Fibroblast of the aortic adventitia (primary cell): ENCODE data around the gene LRRC3C. TPM values are rescaled to one million over a fixed set of nuclear protein-coding genes. Genes with fewer than 3 reads are reported as not detected.

Source experiments
- DNase-seq: peaks from one replicate; pipeline ENCODE4 v3.0.0-alpha.2; 2010; ENCODE audit warnings: low read depth
- H3K4me3 ChIP-seq: 2 replicates; pipeline ENCODE4 v1.5.1; 2011; ENCODE audit warnings: low read depth, mild to moderate bottlenecking, control low read depth, low read length, moderate library complexity
- total RNA-seq: library from RNA; depleted of rRNA; stranded (reverse); fragments of >200 nt; gene quantifications from 2 replicates; pipeline ENCODE4 v1.2.3, GENCODE V29; 2012; ENCODE audit warnings: low replicate concordance
- TF ChIP-seq, protein P1 (sequence below): IDR thresholded peaks from 2 replicates; pipeline ENCODE4 v1.5.1; 2011; ENCODE audit warnings: mild to moderate bottlenecking, low read length, control low read depth, inconsistent platforms; ENCODE audit not compliant: insufficient read depth

Gene LRRC3C
- total RNA-seq, 1 donor: not detected

GRCh38 chr17:39960524-39961041 lies 33.1 kb downstream of the LRRC3C start:
- DNase-seq: no peak
- H3K4me3 ChIP-seq: no peak overlapping the region
- TF ChIP-seq, protein P1, sequence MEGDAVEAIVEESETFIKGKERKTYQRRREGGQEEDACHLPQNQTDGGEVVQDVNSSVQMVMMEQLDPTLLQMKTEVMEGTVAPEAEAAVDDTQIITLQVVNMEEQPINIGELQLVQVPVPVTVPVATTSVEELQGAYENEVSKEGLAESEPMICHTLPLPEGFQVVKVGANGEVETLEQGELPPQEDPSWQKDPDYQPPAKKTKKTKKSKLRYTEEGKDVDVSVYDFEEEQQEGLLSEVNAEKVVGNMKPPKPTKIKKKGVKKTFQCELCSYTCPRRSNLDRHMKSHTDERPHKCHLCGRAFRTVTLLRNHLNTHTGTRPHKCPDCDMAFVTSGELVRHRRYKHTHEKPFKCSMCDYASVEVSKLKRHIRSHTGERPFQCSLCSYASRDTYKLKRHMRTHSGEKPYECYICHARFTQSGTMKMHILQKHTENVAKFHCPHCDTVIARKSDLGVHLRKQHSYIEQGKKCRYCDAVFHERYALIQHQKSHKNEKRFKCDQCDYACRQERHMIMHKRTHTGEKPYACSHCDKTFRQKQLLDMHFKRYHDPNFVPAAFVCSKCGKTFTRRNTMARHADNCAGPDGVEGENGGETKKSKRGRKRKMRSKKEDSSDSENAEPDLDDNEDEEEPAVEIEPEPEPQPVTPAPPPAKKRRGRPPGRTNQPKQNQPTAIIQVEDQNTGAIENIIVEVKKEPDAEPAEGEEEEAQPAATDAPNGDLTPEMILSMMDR: no peak

DNA sequence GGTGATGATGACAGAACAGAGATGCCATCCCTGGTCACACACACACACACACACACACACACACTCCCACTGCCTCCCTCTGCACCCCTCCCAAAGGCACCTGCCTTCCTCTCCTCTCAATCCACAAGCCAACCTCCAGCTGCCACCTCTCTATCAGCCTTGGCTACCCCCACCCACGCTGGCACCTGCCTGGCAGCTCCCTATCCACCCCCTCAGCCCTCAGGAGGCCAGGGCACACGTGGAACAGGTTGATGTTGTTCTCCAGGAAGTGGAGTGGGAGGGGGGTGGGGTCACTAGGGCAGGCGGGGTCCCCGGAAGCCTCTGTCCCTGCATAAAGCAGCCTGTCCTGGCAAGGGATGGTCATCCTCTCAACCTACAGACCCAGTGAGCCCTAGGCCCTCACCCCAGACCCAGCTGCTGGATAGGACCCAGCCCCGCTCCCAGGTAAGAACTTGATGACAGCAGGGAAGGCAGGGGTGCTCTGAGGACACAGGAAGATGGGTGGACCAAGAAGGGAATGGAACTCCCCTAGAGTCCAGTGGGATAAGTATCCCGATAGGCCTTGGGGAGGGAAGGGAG lies 35.2 kb downstream of the LRRC3C start, which contains the start of gene GSDMA:
Gene GSDMA (plus strand): TSS at position 363 of the 579 bp plus-strand sequence. CDS start 2,684 bp downstream, outside the sequence.
- H3K4me3 ChIP-seq: no peak within 1 kb of the TSS
- DNase-seq: no peak
- TF ChIP-seq, protein P1: no peak

GRCh38 chr17:39963829-39964228 lies 36.3 kb downstream of the LRRC3C start:
- TF ChIP-seq, protein P1: no peak
- H3K4me3 ChIP-seq: no peak overlapping the region
- DNase-seq: no peak

DNA sequence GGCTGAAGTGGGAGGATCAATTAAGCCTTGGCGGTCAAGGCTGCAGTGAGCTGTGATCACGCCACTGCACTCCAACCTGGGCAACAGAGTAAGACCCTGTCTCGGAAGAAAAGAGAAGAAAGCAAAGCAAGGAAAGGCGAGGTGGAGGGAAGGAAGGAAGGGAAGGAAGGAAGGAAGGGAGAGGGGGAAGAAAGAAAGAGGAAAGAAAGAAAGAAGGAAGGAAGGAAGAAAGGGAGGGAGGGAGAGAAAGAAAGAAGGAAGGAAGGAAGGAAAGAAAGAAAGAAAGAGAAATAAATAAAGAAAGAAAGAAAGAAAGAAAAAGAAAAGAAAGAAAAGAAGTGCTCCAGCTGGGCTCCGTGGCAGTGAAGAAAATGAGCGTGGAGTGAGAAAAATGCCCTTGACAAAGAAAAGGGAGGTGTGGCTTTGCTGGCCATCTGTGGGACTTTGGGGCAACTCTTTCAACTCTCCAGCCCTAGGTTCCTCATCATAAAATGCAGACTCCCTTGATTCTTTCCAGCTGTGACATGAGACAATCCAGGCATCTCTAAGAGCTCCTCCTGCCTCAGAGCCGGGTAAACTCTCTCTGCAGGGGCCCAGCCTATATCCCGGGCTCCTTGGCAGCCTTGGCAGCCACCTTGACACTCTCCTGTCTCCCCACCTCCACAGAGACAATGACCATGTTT lies 37.6 kb downstream of the LRRC3C start:
- TF ChIP-seq, protein P1: no peak

GRCh38 chr17:39966771-39967170 lies 39.2 kb downstream of the LRRC3C start:
- TF ChIP-seq, protein P1: no peak
- DNase-seq: no peak
- H3K4me3 ChIP-seq: no peak overlapping the region

More for the DNA sequence above, 37.6 kb downstream of the LRRC3C start:
- no peak overlapping the region for H3K4me3 ChIP-seq
- no peak for DNase-seq

DNA sequence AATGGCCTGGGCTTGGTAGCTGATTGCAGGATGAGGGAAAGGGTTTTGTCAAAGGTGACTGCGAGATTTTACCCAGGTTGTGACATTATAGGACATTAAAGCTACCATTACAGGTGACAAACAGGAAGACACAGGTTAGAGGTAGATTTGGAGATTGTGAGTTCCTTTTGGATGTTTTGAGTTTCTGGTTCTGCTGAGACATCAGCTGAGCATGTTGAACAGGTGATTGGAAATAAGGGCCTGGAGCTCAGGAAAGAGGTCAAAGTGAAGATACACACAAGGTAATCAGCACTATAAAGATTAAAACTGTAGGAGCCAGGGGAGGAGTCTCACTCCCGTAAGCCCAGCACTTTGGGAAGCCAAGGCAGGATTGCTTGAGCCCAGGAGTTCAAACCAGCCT lies 41.2 kb downstream of the LRRC3C start:
- no peak for DNase-seq
- no peak overlapping the region for H3K4me3 ChIP-seq
- TF ChIP-seq, protein P1: no peak
